K562 (cell line): ENCODE measurements around the gene NACA. TPM values are rescaled to one million over a fixed set of nuclear protein-coding genes. Genes with fewer than 3 reads are reported as not detected.

Experiments used
- ATF1 ChIP-seq, 2 experiments: fragments of 450-650 bp in 1 of 2; IDR thresholded peaks; 2 replicates each; pipeline ENCODE4 v1.6.1; 2016; ENCODE audit warnings: missing compliant biosample characterization in 1 of 2, missing genetic modification characterization in 1 of 2
- ATF3 ChIP-seq, 2 experiments: fragments of 450-650 bp in 1 of 2; sonication (generic) in 1 of 2; formaldehyde crosslinking in 1 of 2; IDR thresholded peaks in 1 of 2; conservative IDR thresholded peaks in 1 of 2; 2 replicates each; pipeline versions ENCODE4 v1.6.1 to v1.8.1; 2016 to 2023; ENCODE audit warnings: mild to moderate bottlenecking in 2 of 2, moderate library complexity in 2 of 2, inconsistent platforms in 1 of 2, missing genetic modification reagents in 1 of 2
- CBFA2T3 ChIP-seq: fragments of 450-650 bp; IDR thresholded peaks from 2 replicates; pipeline ENCODE4 v1.6.1; 2017
- CXXC5 ChIP-seq: fragments of 250-450 bp; sonication (Bioruptor Pico); IDR thresholded peaks from 2 replicates; pipeline ENCODE4 v1.8.0; 2022; ENCODE audit warnings: inconsistent platforms, mild to moderate bottlenecking, moderate library complexity
- ELF4 ChIP-seq: fragments of 450-650 bp; formaldehyde crosslinking; IDR thresholded peaks from 2 replicates; pipeline ENCODE4 v1.4.0; 2022; ENCODE audit warnings: missing genetic modification characterization
- MAFF ChIP-seq: IDR thresholded peaks from 2 replicates; pipeline ENCODE4 v1.6.1; 2012; ENCODE audit warnings: low read length, improper control_type of control experiment
- NR2C2 ChIP-seq, 2 experiments: fragments of 200-800 bp in 1 of 2; sonication (Bioruptor generic) in 1 of 2; sonication (generic) in 1 of 2; formaldehyde crosslinking in 1 of 2; IDR thresholded peaks; 2 replicates each; pipeline versions ENCODE4 v1.6.1 to v1.8.0; 2016 to 2022; ENCODE audit warnings: mild to moderate bottlenecking in 1 of 2, missing compliant biosample characterization in 1 of 2, missing genetic modification characterization in 1 of 2, missing genetic modification reagents in 1 of 2
- POLR3A ChIP-seq: IDR thresholded peaks from 2 replicates; pipeline ENCODE4 v1.6.1; 2011; ENCODE audit warnings: borderline replicate concordance, mild to moderate bottlenecking, moderate library complexity; ENCODE audit not compliant: insufficient read length, insufficient read depth; ENCODE audit errors: extremely low read depth
- SREBF1 ChIP-seq: fragments of 150-350 bp; IDR thresholded peaks from 2 replicates; pipeline ENCODE4 v1.6.1; 2014; ENCODE audit warnings: antibody characterized with exemption, low read depth, low read length, borderline replicate concordance
- TEAD4 ChIP-seq, 2 experiments: sonication (generic) in 1 of 2; formaldehyde crosslinking in 1 of 2; IDR thresholded peaks; 2 replicates each; pipeline versions ENCODE4 v1.6.1 to v1.8.0; 2012 to 2022; ENCODE audit warnings: borderline replicate concordance in 1 of 2, inconsistent platforms in 1 of 2, low read length in 1 of 2, mild to moderate bottlenecking in 1 of 2, missing genetic modification reagents in 1 of 2
- ZBTB40 ChIP-seq, 2 experiments: fragments of 450-650 bp in 1 of 2; sonication (generic) in 1 of 2; formaldehyde crosslinking in 1 of 2; IDR thresholded peaks; 2 replicates each; pipeline versions ENCODE4 v1.7.1 to v1.9.0; 2016 to 2022; ENCODE audit warnings: inconsistent platforms in 1 of 2, mild to moderate bottlenecking in 1 of 2, missing genetic modification reagents in 1 of 2
- ZNF197 ChIP-seq: fragments of 200-800 bp; sonication (Bioruptor generic); IDR thresholded peaks from 2 replicates; pipeline ENCODE4 v1.6.1; 2016; ENCODE audit warnings: low read depth, missing genetic modification characterization, missing compliant biosample characterization
- polyA plus RNA-seq, 8 experiments: library from polyadenylated mRNA; depleted of rRNA in 4 of 8; stranded (reverse) in 5 of 8; unstranded in 3 of 8; fragments of >200 nt; fragmentation: Nextera tagmentation in 2 of 8; fragmentation: Illumina TruSeq in 1 of 8; extraction: Ambion mirVana in 2 of 8; extraction: Trizol in 1 of 8; gene quantifications; 2 replicates each; pipeline versions ENCODE4 v1.2.1 to v1.2.3, GENCODE V29; 2011 to 2014; ENCODE audit warnings: inconsistent platforms in 1 of 8, missing spikeins in 1 of 8
- total RNA-seq, 7 experiments: library from RNA; depleted of rRNA in 6 of 7; stranded (reverse); fragments of >200 nt in 6 of 7; fragmentation: Illumina TruSeq in 2 of 7; extraction: Trizol in 2 of 7; gene quantifications; 2 replicates each; pipeline versions ENCODE4 v1.2.1 to v1.2.3, GENCODE V29; 2011 to 2021; ENCODE audit warnings: low replicate concordance in 1 of 7
- TF ChIP-seq, protein P1 (sequence below): sonication (generic); formaldehyde crosslinking; IDR thresholded peaks from 2 replicates; pipeline ENCODE4 v1.8.1; 2023; ENCODE audit warnings: mild to moderate bottlenecking, missing genetic modification reagents, moderate library complexity

NACA gene
- total and polyA plus RNA-seq, 9 of the 15 experiments (the other 6 are each of a cell fraction or from before 2014, with no cell fraction given): 1,030 to 2,416 (median 1,645) TPM

DNA sequence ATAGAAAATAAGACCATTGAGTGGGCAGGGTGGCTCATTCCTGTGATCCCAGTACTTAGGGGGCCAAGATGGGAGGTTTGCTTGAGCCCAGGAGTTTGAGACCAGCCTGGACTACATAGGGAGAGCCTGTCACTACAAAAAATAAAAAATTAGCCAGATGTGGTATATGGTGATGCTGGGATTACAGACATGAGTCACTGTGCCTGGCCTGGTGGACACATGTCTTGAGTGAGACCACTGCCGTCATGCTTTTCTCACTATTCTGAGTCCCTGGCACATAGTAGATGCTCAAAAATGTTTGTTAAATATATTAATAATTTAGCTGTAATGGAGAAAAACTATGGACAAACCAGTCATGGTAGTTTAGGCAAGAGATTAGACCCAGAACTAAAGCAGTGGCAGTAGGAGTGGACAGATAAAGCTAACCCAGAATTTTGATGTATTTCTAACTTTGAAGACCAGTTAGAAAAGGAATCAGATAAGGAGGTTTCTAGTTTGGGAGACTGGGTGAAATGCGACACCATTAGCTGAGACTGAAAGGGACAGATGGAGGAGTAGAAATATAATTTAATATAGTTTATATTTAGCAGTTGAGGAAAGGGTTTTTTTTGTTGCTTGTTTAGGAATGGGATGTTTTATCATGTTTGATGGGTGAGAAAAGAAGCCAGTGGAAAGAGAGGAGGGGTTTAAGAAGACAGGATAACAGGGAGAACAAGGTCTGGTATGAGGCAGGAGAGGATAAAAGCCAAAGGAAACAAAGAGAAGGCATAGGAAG lies 29.6 kb downstream of the NACA start (continued):
- TF ChIP-seq CXXC5 (CRISPR knock-in tag) (no peak), SREBF1 (no peak), ATF1 (CRISPR knock-in tag; IDR thresholded peaks at IDR 0.05) (no peak), ATF1 (tag; IDR thresholded peaks at IDR 0.05) (0 out of 2 replicates have a peak, but pooled peaks have one; percentile 15), MAFF (no peak), ELF4 (CRISPR knock-in tag) (0 out of 2 replicates have a peak, but pooled peaks have one; percentile 43), TEAD4 (IDR thresholded peaks at IDR 0.05; ENCODE audit: low read length) (no peak; the same call in 1 of the 2 replicates), TEAD4 (CRISPR knock-in tag; IDR thresholded peaks at IDR 0.05; ENCODE audit: borderline replicate concordance) (no peak), ZBTB40 (IDR thresholded peaks at IDR 0.05) (peak; percentile 40; the same call in 1 of the 2 replicates), ZBTB40 (CRISPR knock-in tag; IDR thresholded peaks at IDR 0.05) (no peak), CBFA2T3 (peak; percentile 48), ATF3 (IDR thresholded peaks at IDR 0.05) (peak; percentile 76), ATF3 (CRISPR knock-in tag; conservative IDR thresholded peaks at IDR 0.05) (no peak), ZNF197 (0 out of 2 replicates have a peak, but pooled peaks have one; percentile 49), POLR3A (no peak), NR2C2 (CRISPR knock-in tag; IDR thresholded peaks at IDR 0.05) (no peak), NR2C2 (tag; IDR thresholded peaks at IDR 0.05) (no peak)
- TF ChIP-seq, protein P1, sequence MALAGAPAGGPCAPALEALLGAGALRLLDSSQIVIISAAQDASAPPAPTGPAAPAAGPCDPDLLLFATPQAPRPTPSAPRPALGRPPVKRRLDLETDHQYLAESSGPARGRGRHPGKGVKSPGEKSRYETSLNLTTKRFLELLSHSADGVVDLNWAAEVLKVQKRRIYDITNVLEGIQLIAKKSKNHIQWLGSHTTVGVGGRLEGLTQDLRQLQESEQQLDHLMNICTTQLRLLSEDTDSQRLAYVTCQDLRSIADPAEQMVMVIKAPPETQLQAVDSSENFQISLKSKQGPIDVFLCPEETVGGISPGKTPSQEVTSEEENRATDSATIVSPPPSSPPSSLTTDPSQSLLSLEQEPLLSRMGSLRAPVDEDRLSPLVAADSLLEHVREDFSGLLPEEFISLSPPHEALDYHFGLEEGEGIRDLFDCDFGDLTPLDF: no peak
